IMR-90 (cell line): ENCODE data around the gene PAM16. TPM values are rescaled to one million over a fixed set of nuclear protein-coding genes. Genes with fewer than 3 reads are reported as not detected.

Experiments
- ATAC-seq: fragments of 200-7000 bp; cut with Tn5 transposase; 2 replicates; pipeline ENCODE4 v1.9.1; 2020; ENCODE audit warnings: low read depth, mild to moderate bottlenecking, moderate library complexity
- BruUV-seq: library from RNA; stranded (reverse); fragments of 400-500 nt; replicated peaks from 2 replicates; lab custom pipeline; 2021; lab: Mats Ljungman, UMichigan
- CTCF ChIA-PET: fragments of 300-600 bp; formaldehyde crosslinking; extraction: SDS; loops from one replicate; lab custom pipeline; 2021; ENCODE audit warnings: antibody characterized with exemption; lab: Yijun Ruan, JAX
- POLR2A ChIA-PET: fragments of 300-600 bp; sonication (Branson Sonifier 250); formaldehyde crosslinking; loops from one replicate; lab custom pipeline; 2022; ENCODE audit warnings: antibody characterized with exemption; ENCODE audit not compliant: unreplicated experiment; lab: Charles Lee
- DNase-seq: peaks from one replicate; pipeline ENCODE4 v3.0.0; 2013
- H2AFZ ChIP-seq: replicated peaks from 2 replicates; pipeline ENCODE3; 2013; ENCODE audit warnings: low read length, mild to moderate bottlenecking; ENCODE audit not compliant: poor library complexity
- H2AK5ac ChIP-seq: 2 replicates; pipeline ENCODE4 v1.6.1; 2013; ENCODE audit warnings: low read depth, low read length, inconsistent platforms
- H2AK9ac ChIP-seq: replicated peaks from 2 replicates; pipeline ENCODE3; 2013; ENCODE audit warnings: mild to moderate bottlenecking, low read depth, low read length, moderate library complexity; ENCODE audit not compliant: poor library complexity
- H2BK120ac ChIP-seq: 2 replicates; pipeline ENCODE4 v1.6.1; 2013; ENCODE audit warnings: low read depth, low read length, inconsistent platforms
- H2BK15ac ChIP-seq: 3 replicates; pipeline ENCODE4 v1.6.1; 2013; ENCODE audit warnings: low read depth, low read length, inconsistent platforms
- H2BK20ac ChIP-seq: 2 replicates; pipeline ENCODE4 v1.6.1; 2013; ENCODE audit warnings: low read depth, mild to moderate bottlenecking, inconsistent platforms, low read length, moderate library complexity
- H2BK5ac ChIP-seq: 2 replicates; pipeline ENCODE4 v1.6.1; 2013; ENCODE audit warnings: mild to moderate bottlenecking, low read depth, low read length, inconsistent platforms; ENCODE audit not compliant: poor library complexity, severe bottlenecking
- H3K14ac ChIP-seq: replicated peaks from 2 replicates; pipeline ENCODE4 v1.6.1; 2013; ENCODE audit warnings: low read depth, low read length, inconsistent platforms
- H3K18ac ChIP-seq: 2 replicates; pipeline ENCODE4 v1.6.1; 2013; ENCODE audit warnings: low read depth, low read length, control low read depth
- H3K23ac ChIP-seq: 2 replicates; pipeline ENCODE4 v1.6.1; 2013; ENCODE audit warnings: low read depth, low read length, inconsistent platforms
- H3K27ac ChIP-seq: 2 replicates; pipeline ENCODE4 v1.5.1; 2013; ENCODE audit warnings: mild to moderate bottlenecking, control low read depth, low read length; ENCODE audit not compliant: insufficient read depth
- H3K27me3 ChIP-seq: 2 replicates; pipeline ENCODE4 v1.6.1; 2013; ENCODE audit warnings: low read length; ENCODE audit not compliant: control insufficient read depth, insufficient read depth
- H3K36me3 ChIP-seq: 2 replicates; pipeline ENCODE4 v1.6.1; 2013; ENCODE audit warnings: low read length, mixed read lengths; ENCODE audit not compliant: control insufficient read depth, insufficient read depth
- H3K4ac ChIP-seq: 2 replicates; pipeline ENCODE4 v1.6.1; 2013; ENCODE audit warnings: low read depth, low read length, inconsistent platforms
- H3K4me1 ChIP-seq: 2 replicates; pipeline ENCODE4 v1.6.1; 2013; ENCODE audit warnings: low read length, mixed read lengths; ENCODE audit not compliant: control insufficient read depth, insufficient read depth
- H3K4me2 ChIP-seq: 2 replicates; pipeline ENCODE4 v1.6.1; 2013; ENCODE audit warnings: low read depth, mild to moderate bottlenecking, control low read depth, low read length, moderate library complexity
- H3K4me3 ChIP-seq: 2 replicates; pipeline ENCODE4 v1.5.1; 2013; ENCODE audit warnings: low read depth, mild to moderate bottlenecking, control low read depth, low read length, moderate library complexity; ENCODE audit not compliant: insufficient read depth
- H3K56ac ChIP-seq: 2 replicates; pipeline ENCODE4 v1.6.1; 2013; ENCODE audit warnings: low read length, inconsistent platforms; ENCODE audit not compliant: insufficient read depth; ENCODE audit errors: extremely low read depth
- H3K79me1 ChIP-seq, 2 experiments: 2 replicates each; pipeline ENCODE4 v1.6.1; 2013; ENCODE audit warnings: low read length in 2 of 2, inconsistent platforms in 1 of 2, low read depth in 1 of 2
- H3K9ac ChIP-seq: 2 replicates; pipeline ENCODE4 v1.6.1; 2013; ENCODE audit warnings: low read depth, low read length, control low read depth
- H3K9me1 ChIP-seq: 2 replicates; pipeline ENCODE4 v1.6.1; 2013; ENCODE audit warnings: low read length, inconsistent platforms; ENCODE audit not compliant: insufficient read depth
- H3K9me3 ChIP-seq: 2 replicates; pipeline ENCODE4 v1.6.1; 2013; ENCODE audit warnings: low read length; ENCODE audit not compliant: control insufficient read depth, insufficient read depth
- H4K20me1 ChIP-seq: 2 replicates; pipeline ENCODE4 v1.6.1; 2013; ENCODE audit warnings: low read length, inconsistent platforms; ENCODE audit not compliant: insufficient read depth
- H4K5ac ChIP-seq: 2 replicates; pipeline ENCODE4 v1.6.1; 2013; ENCODE audit warnings: mild to moderate bottlenecking, low read depth, low read length, control low read depth
- H4K8ac ChIP-seq, 2 experiments: 2 replicates each; pipeline ENCODE4 v1.6.1; 2013; ENCODE audit warnings: low read depth in 2 of 2, low read length in 2 of 2, control low read depth in 1 of 2, inconsistent platforms in 1 of 2
- H4K91ac ChIP-seq: 2 replicates; pipeline ENCODE4 v1.6.1; 2013; ENCODE audit warnings: low read depth, low read length, inconsistent platforms; ENCODE audit not compliant: insufficient read depth
- BHLHE40 ChIP-seq: fragments of 150-350 bp; IDR thresholded peaks from 2 replicates; pipeline ENCODE4 v1.6.1; 2016; ENCODE audit warnings: mild to moderate bottlenecking, low read depth, low read length
- CEBPB ChIP-seq: IDR thresholded peaks from 2 replicates; pipeline ENCODE4 v1.6.1; 2012; ENCODE audit warnings: low read depth, low read length, improper control_type of control experiment
- CHD1 ChIP-seq: IDR thresholded peaks from 2 replicates; pipeline ENCODE4 v1.6.1; 2012; ENCODE audit warnings: low read depth, low read length, improper control_type of control experiment
- FOS ChIP-seq: fragments of 150-350 bp; IDR thresholded peaks from 2 replicates; pipeline ENCODE4 v1.6.1; 2016; ENCODE audit warnings: low read depth, low read length
- MAFK ChIP-seq: IDR thresholded peaks from 2 replicates; pipeline ENCODE4 v1.6.1; 2012; ENCODE audit warnings: low read depth, low read length, improper control_type of control experiment
- MAZ ChIP-seq: IDR thresholded peaks from 2 replicates; pipeline ENCODE4 v1.6.1; 2012; ENCODE audit warnings: low read depth, mild to moderate bottlenecking, low read length, improper control_type of control experiment, moderate library complexity, borderline replicate concordance
- MXI1 ChIP-seq: IDR thresholded peaks from 2 replicates; pipeline ENCODE4 v1.6.1; 2012; ENCODE audit warnings: low read depth, mild to moderate bottlenecking, low read length, moderate library complexity, borderline replicate concordance
- POLR2A ChIP-seq: IDR thresholded peaks from 2 replicates; pipeline ENCODE4 v1.6.1; 2012; ENCODE audit warnings: mild to moderate bottlenecking, low read depth, low read length
- RAD21 ChIP-seq: IDR thresholded peaks from 2 replicates; pipeline ENCODE4 v1.6.1; 2012; ENCODE audit warnings: low read length, improper control_type of control experiment
- RFX5 ChIP-seq: IDR thresholded peaks from 2 replicates; pipeline ENCODE4 v1.8.0; 2012; ENCODE audit warnings: low read depth, mild to moderate bottlenecking, low read length, moderate library complexity
- SMC3 ChIP-seq: fragments of 150-350 bp; IDR thresholded peaks from 2 replicates; pipeline ENCODE4 v1.6.1; 2016; ENCODE audit warnings: low read depth, mild to moderate bottlenecking, antibody characterized with exemption, low read length, moderate library complexity
- WGBS, 2 experiments: methylation state at CpG; one replicate each; pipeline versions ENCODE4 v1.1.5 to v1.1.7; 2013; ENCODE audit warnings: missing lambda C conversion rate in 2 of 2; ENCODE audit not compliant: insufficient read length in 1 of 2; ENCODE audit errors: extremely low coverage in 2 of 2; 5-methylcytosine and 5-hydroxymethylcytosine counted together
- dilution Hi-C: fragments of 300-500 bp; cut with HindIII; formaldehyde crosslinking; loops from one replicate; pipeline ENCODE4 v1.14.3; 2018; ENCODE audit warnings: low sequenced_read_pairs; ENCODE audit not compliant: unreplicated experiment
- in situ Hi-C: fragments of 300-500 bp; cut with MboI; formaldehyde crosslinking; loops from 3 replicates; pipeline ENCODE4 v1.14.3; 2019; ENCODE audit warnings: low sequenced_read_pairs, inconsistent platforms, mixed read lengths
- intact Hi-C: fragments of 100-400 bp; cut with micrococcal nuclease; formaldehyde crosslinking; loops from 2 replicates; pipeline ENCODE4 v1.10.0; 2022
- polyA plus RNA-seq, 3 experiments: library from polyadenylated mRNA; depleted of rRNA; stranded (reverse); fragments of >200 nt; gene quantifications; 2 replicates each; pipeline ENCODE4 v1.2.3, GENCODE V29; 2012; ENCODE audit warnings: low replicate concordance in 1 of 3
- total RNA-seq: library from RNA; depleted of rRNA; stranded (reverse); fragments of >200 nt; gene quantifications from 2 replicates; pipeline ENCODE4 v1.2.3, GENCODE V29; 2012
- TF ChIP-seq, protein P1 (sequence below): conservative IDR thresholded peaks from 2 replicates; pipeline ENCODE4 v1.5.1; 2012; ENCODE audit warnings: mild to moderate bottlenecking, low read depth, low read length, improper control_type of control experiment
- TF ChIP-seq, protein P2 (sequence below): fragments of 150-350 bp; IDR thresholded peaks from 2 replicates; pipeline ENCODE4 v1.6.1; 2016; ENCODE audit warnings: low read depth, mild to moderate bottlenecking, low read length, moderate library complexity, borderline replicate concordance
- TF ChIP-seq, protein P3 (sequence below): fragments of 150-350 bp; IDR thresholded peaks from 2 replicates; pipeline ENCODE4 v1.6.1; 2017; ENCODE audit warnings: mild to moderate bottlenecking, antibody characterized with exemption, low read length, low read depth

Gene PAM16
- total and polyA plus RNA-seq, 2 of the 4 experiments (the other 2 are of a cell fraction) = 17.9 to 48.4 TPM

DNA sequence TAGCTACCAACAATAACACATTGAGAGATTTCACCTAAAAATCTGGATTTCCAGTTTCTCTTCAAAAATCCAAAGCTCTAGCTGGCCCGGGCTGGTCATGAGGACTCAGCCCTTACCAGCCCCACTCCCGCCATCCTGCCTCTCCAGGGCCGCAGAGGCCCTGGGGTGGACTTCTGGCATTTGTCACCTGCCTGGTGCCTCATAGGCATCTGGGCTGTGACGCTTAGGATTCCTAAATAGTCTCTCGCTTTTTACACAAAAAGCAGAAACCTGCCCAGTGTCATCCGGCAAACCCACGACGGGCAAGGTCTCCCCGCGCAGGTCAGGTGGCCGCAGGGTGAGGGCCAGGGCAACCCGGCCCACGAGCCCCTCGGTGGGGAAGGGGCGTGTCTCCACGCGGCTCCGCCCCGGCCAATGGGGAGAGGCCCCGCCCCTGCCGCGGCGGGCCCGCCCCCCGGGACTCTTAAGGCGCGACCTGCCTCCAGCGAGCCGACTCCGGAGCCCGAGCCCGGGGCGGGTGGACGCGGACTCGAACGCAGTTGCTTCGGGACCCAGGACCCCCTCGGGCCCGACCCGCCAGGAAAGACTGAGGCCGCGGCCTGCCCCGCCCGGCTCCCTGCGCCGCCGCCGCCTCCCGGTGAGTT lies 20.4 kb upstream of the PAM16 start, which contains the start of gene VASN:
VASN (plus strand) TSS at position 492 of the 644 bp plus-strand sequence. CDS start 9,030 bp downstream, outside the sequence.
- Histone ChIP-seq H4K20me1 (peaks cover 55% of the 10 kb centered on the region), H2BK120ac (peak within 1 kb of the TSS; percentile 91), H2AFZ (peak within 1 kb of the TSS; percentile 81), H3K4me1 (peaks cover 41% of the 10 kb centered on the region), H3K4me3 (peak within 1 kb of the TSS; percentile 87), H3K9me3 (no peaks in the 10 kb centered on the region), H3K27ac (peak within 1 kb of the TSS; percentile 99), H4K8ac (peak within 1 kb of the TSS; percentile 3 to 87; a peak in 3 of 4 replicates), H2BK5ac (peak within 1 kb of the TSS; percentile 91), H3K14ac (peak within 1 kb of the TSS; percentile 98), H3K23ac (peak within 1 kb of the TSS; percentile 96), H2BK20ac (peak within 1 kb of the TSS; percentile 81), H3K36me3 (peaks cover 6% of the 10 kb centered on the region; the same call in 1 of the 2 replicates), H3K4me2 (peak within 1 kb of the TSS; percentile 97), H3K56ac (peak within 1 kb of the TSS; percentile 76), H3K18ac (peak within 1 kb of the TSS; percentile 88), H3K79me1 (peaks cover 4 to 62% of the 10 kb centered on the region in 2 experiments; a peak in 3 of 4 replicates), H2AK5ac (peak within 1 kb of the TSS; percentile 98), H3K27me3 (no peaks in the 10 kb centered on the region), H3K9me1 (peaks cover 27% of the 10 kb centered on the region), H2AK9ac (peak within 1 kb of the TSS; percentile 96), H2BK15ac (peak within 1 kb of the TSS; percentile 64; the same call in 2 of the 3 replicates), H3K4ac (peak within 1 kb of the TSS; percentile 96), H4K91ac (peak within 1 kb of the TSS; percentile 96), H3K9ac (peak within 1 kb of the TSS; percentile 89), H4K5ac (peak within 1 kb of the TSS; percentile 65)
- no TSS peak for BruUV-seq
- intact Hi-C loops (no loop called here), in situ Hi-C loops (no loop called here), dilution Hi-C loops (no loop called here)
- ATAC-seq = peak; percentile 63
- DNase-seq = peak; percentile 75
- ChIA-PET POLR2A (interaction anchor here (0.6 to 1.1 kb wide), 2 partner anchors 62 to 82 kb away, joined by 3 to 11 read pairs; no protein-coding TSS in a partner anchor), CTCF (interaction anchor here (1.5 kb wide), 1 partner anchor 38 kb away, joined by 3 read pairs; no protein-coding TSS in a partner anchor)
- 2% methylated on average over 19 of the region's 50 CpGs; no CpG with 5 or more reads in 1 of the 2 experiments for WGBS, 2 experiments
- peak; percentile 81; the same call in 1 of the 2 replicates for TF ChIP-seq MXI1
- peak; percentile 99 for TF ChIP-seq POLR2A
- no peak for TF ChIP-seq CEBPB
- TF ChIP-seq, protein P1, sequence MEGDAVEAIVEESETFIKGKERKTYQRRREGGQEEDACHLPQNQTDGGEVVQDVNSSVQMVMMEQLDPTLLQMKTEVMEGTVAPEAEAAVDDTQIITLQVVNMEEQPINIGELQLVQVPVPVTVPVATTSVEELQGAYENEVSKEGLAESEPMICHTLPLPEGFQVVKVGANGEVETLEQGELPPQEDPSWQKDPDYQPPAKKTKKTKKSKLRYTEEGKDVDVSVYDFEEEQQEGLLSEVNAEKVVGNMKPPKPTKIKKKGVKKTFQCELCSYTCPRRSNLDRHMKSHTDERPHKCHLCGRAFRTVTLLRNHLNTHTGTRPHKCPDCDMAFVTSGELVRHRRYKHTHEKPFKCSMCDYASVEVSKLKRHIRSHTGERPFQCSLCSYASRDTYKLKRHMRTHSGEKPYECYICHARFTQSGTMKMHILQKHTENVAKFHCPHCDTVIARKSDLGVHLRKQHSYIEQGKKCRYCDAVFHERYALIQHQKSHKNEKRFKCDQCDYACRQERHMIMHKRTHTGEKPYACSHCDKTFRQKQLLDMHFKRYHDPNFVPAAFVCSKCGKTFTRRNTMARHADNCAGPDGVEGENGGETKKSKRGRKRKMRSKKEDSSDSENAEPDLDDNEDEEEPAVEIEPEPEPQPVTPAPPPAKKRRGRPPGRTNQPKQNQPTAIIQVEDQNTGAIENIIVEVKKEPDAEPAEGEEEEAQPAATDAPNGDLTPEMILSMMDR = no peak
- no peak for TF ChIP-seq BHLHE40
- TF ChIP-seq, protein P2, sequence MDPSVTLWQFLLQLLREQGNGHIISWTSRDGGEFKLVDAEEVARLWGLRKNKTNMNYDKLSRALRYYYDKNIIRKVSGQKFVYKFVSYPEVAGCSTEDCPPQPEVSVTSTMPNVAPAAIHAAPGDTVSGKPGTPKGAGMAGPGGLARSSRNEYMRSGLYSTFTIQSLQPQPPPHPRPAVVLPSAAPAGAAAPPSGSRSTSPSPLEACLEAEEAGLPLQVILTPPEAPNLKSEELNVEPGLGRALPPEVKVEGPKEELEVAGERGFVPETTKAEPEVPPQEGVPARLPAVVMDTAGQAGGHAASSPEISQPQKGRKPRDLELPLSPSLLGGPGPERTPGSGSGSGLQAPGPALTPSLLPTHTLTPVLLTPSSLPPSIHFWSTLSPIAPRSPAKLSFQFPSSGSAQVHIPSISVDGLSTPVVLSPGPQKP = no peak
- TF ChIP-seq SMC3 = no peak
- TF ChIP-seq CHD1 = no peak
- TF ChIP-seq MAFK = no peak
- peak; percentile 67; the same call in 1 of the 2 replicates for TF ChIP-seq MAZ
- TF ChIP-seq FOS = no peak
- TF ChIP-seq, protein P3, sequence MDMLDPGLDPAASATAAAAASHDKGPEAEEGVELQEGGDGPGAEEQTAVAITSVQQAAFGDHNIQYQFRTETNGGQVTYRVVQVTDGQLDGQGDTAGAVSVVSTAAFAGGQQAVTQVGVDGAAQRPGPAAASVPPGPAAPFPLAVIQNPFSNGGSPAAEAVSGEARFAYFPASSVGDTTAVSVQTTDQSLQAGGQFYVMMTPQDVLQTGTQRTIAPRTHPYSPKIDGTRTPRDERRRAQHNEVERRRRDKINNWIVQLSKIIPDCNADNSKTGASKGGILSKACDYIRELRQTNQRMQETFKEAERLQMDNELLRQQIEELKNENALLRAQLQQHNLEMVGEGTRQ = peak; percentile 58
- TF ChIP-seq RFX5 = no peak
- TF ChIP-seq RAD21 = no peak
